ENCODE measurements around the gene ADAMTS12. TPM values are rescaled to one million over a fixed set of nuclear protein-coding genes. Genes with fewer than 3 reads are reported as not detected.
"Not testable (repeated sequence)": the region's sequence is repeated elsewhere in the genome, so short reads cannot be mapped to it uniquely, and the experiment has no call there.

ADAMTS12 gene
- polyA plus RNA-seq, 1 donor from 2014 or later: 0.07 TPM

DNA sequence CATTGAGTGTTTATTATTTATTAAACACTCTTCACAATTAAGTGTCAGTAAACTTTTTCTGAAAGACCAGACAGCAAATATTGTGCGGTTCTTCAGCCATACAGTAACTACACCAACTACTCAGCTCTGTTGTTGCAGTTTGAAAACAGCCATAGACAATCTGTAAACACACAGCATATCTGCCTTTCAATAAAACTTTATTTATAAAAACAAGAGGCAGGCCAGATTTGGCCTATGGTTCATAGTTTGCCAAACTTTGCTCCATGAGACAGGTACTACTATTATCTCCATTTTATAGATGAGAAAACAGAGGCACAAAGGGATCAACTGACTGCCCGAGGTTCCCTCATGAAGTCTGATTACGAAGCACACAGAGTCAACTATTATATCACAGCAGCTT is 11.5 kb downstream of the ADAMTS12 start:
- Histone ChIP-seq H3K9me2 (ENCODE audit: insufficient read depth, low read length) (no peaks in the 10 kb centered on the region), H2AFZ (ENCODE audit: low read depth, low read length) (no peak overlapping the region), H3F3A (ENCODE audit: insufficient read depth, low read length, poor library complexity, severe bottlenecking) (no peaks in the 10 kb centered on the region), H3K79me2 (replicated peaks; ENCODE audit: insufficient read depth, low read length) (no peaks in the 10 kb centered on the region), H3K9me3 (ENCODE audit: low read length) (no peaks in the 10 kb centered on the region), H3K27me3 (ENCODE audit: insufficient read depth, low read depth, low read length) (no peaks in the 10 kb centered on the region), H3K27ac (ENCODE audit: low read length) (no peak overlapping the region), H4K20me1 (ENCODE audit: insufficient read depth) (no peaks in the 10 kb centered on the region), H3K36me3 (ENCODE audit: insufficient read depth, low read length) (no peaks in the 10 kb centered on the region), H3K4me2 (ENCODE audit: low read length) (no peak overlapping the region), H3K9ac (ENCODE audit: low read length) (no peak overlapping the region), H3K4me3 (ENCODE audit: low read length) (no peak overlapping the region)
- TF ChIP-seq EZH2 (IDR thresholded peaks at IDR 0.05; ENCODE audit: borderline replicate concordance, insufficient read depth, low read length, poor library complexity, severe bottlenecking): no peak

DNA sequence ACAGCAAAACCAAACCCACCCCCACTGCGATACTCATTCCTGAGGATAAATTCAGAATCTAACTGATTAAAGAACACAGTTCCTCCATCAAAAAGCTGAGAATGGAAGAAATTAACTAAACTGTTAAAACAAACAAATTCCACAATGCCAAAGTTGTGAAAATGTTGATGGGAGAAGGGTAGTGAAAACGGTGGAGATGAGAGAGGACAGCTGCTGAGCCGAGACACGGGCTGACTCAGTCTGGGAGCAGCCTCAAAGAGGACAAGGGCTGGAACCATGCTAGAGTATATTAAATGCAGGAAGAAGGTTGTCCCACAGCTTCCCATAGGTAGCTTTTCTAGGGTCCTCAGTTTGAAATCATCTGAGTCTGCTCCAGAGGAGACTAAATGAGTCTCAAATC is 14.3 kb downstream of the ADAMTS12 start:
- Histone ChIP-seq H3K9me2 (ENCODE audit: insufficient read depth, low read length) (no peaks in the 10 kb centered on the region), H3K4me3 (ENCODE audit: low read length) (no peak overlapping the region), H3F3A (ENCODE audit: insufficient read depth, low read length, poor library complexity, severe bottlenecking) (no peaks in the 10 kb centered on the region), H4K20me1 (ENCODE audit: insufficient read depth) (no peaks in the 10 kb centered on the region), H3K36me3 (ENCODE audit: insufficient read depth, low read length) (no peaks in the 10 kb centered on the region), H2AFZ (ENCODE audit: low read depth, low read length) (no peak overlapping the region), H3K79me2 (replicated peaks; ENCODE audit: insufficient read depth, low read length) (no peaks in the 10 kb centered on the region), H3K27me3 (ENCODE audit: insufficient read depth, low read depth, low read length) (no peaks in the 10 kb centered on the region), H3K9ac (ENCODE audit: low read length) (no peak overlapping the region), H3K27ac (ENCODE audit: low read length) (no peak overlapping the region), H3K9me3 (ENCODE audit: low read length) (no peaks in the 10 kb centered on the region), H3K4me2 (ENCODE audit: low read length) (no peak overlapping the region)
- TF ChIP-seq MXI1 (conservative IDR thresholded peaks at IDR 0.05; ENCODE audit: poor library complexity, severe bottlenecking) (no peak), SMC3 (conservative IDR thresholded peaks at IDR 0.05; ENCODE audit: poor library complexity) (no peak)
- TF ChIP-seq, protein P1, sequence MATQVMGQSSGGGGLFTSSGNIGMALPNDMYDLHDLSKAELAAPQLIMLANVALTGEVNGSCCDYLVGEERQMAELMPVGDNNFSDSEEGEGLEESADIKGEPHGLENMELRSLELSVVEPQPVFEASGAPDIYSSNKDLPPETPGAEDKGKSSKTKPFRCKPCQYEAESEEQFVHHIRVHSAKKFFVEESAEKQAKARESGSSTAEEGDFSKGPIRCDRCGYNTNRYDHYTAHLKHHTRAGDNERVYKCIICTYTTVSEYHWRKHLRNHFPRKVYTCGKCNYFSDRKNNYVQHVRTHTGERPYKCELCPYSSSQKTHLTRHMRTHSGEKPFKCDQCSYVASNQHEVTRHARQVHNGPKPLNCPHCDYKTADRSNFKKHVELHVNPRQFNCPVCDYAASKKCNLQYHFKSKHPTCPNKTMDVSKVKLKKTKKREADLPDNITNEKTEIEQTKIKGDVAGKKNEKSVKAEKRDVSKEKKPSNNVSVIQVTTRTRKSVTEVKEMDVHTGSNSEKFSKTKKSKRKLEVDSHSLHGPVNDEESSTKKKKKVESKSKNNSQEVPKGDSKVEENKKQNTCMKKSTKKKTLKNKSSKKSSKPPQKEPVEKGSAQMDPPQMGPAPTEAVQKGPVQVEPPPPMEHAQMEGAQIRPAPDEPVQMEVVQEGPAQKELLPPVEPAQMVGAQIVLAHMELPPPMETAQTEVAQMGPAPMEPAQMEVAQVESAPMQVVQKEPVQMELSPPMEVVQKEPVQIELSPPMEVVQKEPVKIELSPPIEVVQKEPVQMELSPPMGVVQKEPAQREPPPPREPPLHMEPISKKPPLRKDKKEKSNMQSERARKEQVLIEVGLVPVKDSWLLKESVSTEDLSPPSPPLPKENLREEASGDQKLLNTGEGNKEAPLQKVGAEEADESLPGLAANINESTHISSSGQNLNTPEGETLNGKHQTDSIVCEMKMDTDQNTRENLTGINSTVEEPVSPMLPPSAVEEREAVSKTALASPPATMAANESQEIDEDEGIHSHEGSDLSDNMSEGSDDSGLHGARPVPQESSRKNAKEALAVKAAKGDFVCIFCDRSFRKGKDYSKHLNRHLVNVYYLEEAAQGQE (IDR thresholded peaks at IDR 0.05; ENCODE audit: borderline replicate concordance): no peak

DNA sequence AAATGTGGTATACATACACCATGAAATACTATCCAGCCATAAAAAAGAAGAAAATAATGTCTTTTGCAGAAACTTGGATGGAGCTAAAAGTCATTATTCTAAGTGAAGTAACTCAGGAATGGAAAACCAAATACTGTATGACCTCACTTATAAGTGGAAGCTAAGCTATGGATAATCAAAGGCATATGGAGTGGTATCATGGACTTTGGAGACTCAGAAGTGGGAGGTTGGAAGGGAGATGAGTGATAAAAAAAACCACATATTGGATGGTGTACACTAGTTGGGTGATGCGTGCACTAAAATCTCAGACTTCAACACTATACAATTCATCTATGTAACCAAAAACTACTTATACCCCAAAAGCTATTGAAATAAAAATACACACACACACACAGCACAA is 24.5 kb downstream of the ADAMTS12 start:
- TF ChIP-seq POLR2AphosphoS5 (IDR thresholded peaks at IDR 0.05) (no peak), EZH2 (IDR thresholded peaks at IDR 0.05; ENCODE audit: borderline replicate concordance, insufficient read depth, low read length, poor library complexity, severe bottlenecking) (no peak), TAF1 (IDR thresholded peaks at IDR 0.05; ENCODE audit: low read depth) (no peak)
- TF ChIP-seq, protein P2, sequence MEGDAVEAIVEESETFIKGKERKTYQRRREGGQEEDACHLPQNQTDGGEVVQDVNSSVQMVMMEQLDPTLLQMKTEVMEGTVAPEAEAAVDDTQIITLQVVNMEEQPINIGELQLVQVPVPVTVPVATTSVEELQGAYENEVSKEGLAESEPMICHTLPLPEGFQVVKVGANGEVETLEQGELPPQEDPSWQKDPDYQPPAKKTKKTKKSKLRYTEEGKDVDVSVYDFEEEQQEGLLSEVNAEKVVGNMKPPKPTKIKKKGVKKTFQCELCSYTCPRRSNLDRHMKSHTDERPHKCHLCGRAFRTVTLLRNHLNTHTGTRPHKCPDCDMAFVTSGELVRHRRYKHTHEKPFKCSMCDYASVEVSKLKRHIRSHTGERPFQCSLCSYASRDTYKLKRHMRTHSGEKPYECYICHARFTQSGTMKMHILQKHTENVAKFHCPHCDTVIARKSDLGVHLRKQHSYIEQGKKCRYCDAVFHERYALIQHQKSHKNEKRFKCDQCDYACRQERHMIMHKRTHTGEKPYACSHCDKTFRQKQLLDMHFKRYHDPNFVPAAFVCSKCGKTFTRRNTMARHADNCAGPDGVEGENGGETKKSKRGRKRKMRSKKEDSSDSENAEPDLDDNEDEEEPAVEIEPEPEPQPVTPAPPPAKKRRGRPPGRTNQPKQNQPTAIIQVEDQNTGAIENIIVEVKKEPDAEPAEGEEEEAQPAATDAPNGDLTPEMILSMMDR (IDR thresholded peaks at IDR 0.05; ENCODE audit: poor library complexity, severe bottlenecking): no peak
- no peak overlapping the region for H2AFZ ChIP-seq (ENCODE audit: low read depth, low read length)
- no peaks in the 10 kb centered on the region for H3F3A ChIP-seq (ENCODE audit: insufficient read depth, low read length, poor library complexity, severe bottlenecking)
- H4K20me1 ChIP-seq (ENCODE audit: insufficient read depth): no peaks in the 10 kb centered on the region
- no peaks in the 10 kb centered on the region for H3K9me2 ChIP-seq (ENCODE audit: insufficient read depth, low read length)
- no peak overlapping the region for H3K9ac ChIP-seq (ENCODE audit: low read length)
- H3K27ac ChIP-seq (ENCODE audit: low read length): no peak overlapping the region
- no peaks in the 10 kb centered on the region for H3K79me2 ChIP-seq (replicated peaks; ENCODE audit: insufficient read depth, low read length)
- no peak overlapping the region for H3K4me2 ChIP-seq (ENCODE audit: low read length)
- H3K4me3 ChIP-seq (ENCODE audit: low read length): no peak overlapping the region
- no peaks in the 10 kb centered on the region for H3K27me3 ChIP-seq (ENCODE audit: insufficient read depth, low read depth, low read length)
- H3K9me3 ChIP-seq (ENCODE audit: low read length): no peaks in the 10 kb centered on the region
- no peaks in the 10 kb centered on the region for H3K36me3 ChIP-seq (ENCODE audit: insufficient read depth, low read length)

DNA sequence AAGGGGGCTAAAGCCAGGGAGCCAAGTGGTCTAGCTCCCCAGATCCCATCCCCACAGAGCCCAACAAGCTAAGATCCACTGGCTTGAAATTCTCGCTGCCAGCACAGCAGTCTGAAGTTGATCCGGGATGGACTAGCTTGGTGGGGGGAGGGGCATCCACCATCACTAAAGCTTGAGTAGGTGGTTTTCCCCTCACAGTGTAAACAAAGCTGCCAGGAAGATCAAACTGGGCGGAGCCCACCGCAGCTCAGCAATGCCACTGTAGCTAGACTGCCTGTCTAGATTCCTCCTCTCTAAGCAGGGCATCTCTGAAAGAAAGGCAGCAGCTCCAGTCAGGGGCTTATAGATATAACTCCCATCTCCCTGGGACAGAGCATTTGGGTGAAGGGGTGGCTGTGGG is 32.6 kb downstream of the ADAMTS12 start:
- H3K36me3 ChIP-seq (ENCODE audit: insufficient read depth, low read length); H3F3A ChIP-seq (ENCODE audit: insufficient read depth, low read length, poor library complexity, severe bottlenecking); H3K9me3 ChIP-seq (ENCODE audit: low read length); H3K9me2 ChIP-seq (ENCODE audit: insufficient read depth, low read length); H3K79me2 ChIP-seq (replicated peaks; ENCODE audit: insufficient read depth, low read length); H4K20me1 ChIP-seq (ENCODE audit: insufficient read depth); H3K27ac ChIP-seq (ENCODE audit: low read length); H3K4me2 ChIP-seq (ENCODE audit: low read length); H2AFZ ChIP-seq (ENCODE audit: low read depth, low read length); H3K27me3 ChIP-seq (ENCODE audit: insufficient read depth, low read depth, low read length); H3K9ac ChIP-seq (ENCODE audit: low read length); H3K4me3 ChIP-seq (ENCODE audit: low read length): not testable (repeated sequence)

Measured in neural cell (in vitro differentiated cells).